Hematopoietic multipotent progenitor cell treated with erythropoietin and hydrocortisone succinate and interleukin-3 and kit ligand, for 8 days (in vitro differentiated cells): ENCODE results near the gene KLF12.

ENCODE experiments used
- DNase-seq: peaks from one replicate; pipeline ENCODE4 v3.0.0-alpha.2; 2015

Gene KLF12

GRCh38 chr13:74134777-74135325, 647 bp upstream of the KLF12 start:
- no peak for DNase-seq

DNA sequence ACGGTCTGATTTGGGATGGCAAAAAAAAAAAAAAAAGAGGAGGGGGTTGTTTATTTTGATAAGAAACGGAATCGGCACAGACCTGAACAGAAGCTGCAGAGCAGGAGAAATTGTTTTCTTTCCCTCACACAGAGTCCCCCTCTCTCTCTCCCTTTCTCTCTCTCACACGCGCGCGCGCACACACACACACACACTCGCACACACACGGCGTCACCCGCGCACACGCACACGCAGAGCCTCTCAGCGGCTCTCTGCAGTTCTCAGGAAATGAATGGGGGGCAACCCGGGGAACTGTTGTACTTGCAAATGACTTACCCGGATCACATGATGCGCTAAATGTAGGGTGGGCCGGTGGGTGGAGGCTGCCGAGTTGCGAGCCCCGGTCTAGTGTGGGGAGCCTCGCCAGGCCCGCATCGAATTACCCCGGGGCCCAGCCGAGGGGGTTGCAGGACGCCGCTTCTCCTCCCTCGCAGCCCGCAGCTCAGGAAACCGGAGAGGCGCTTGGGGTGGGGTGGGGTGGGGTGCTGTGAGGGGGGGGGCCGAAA, 475 bp downstream of the KLF12 start:
- peak; percentile 2 for DNase-seq

- DNase-seq = no peak
Observed at GRCh38 chr13:74132776-74133656, 1.2 kb downstream of the KLF12 start.

DNA sequence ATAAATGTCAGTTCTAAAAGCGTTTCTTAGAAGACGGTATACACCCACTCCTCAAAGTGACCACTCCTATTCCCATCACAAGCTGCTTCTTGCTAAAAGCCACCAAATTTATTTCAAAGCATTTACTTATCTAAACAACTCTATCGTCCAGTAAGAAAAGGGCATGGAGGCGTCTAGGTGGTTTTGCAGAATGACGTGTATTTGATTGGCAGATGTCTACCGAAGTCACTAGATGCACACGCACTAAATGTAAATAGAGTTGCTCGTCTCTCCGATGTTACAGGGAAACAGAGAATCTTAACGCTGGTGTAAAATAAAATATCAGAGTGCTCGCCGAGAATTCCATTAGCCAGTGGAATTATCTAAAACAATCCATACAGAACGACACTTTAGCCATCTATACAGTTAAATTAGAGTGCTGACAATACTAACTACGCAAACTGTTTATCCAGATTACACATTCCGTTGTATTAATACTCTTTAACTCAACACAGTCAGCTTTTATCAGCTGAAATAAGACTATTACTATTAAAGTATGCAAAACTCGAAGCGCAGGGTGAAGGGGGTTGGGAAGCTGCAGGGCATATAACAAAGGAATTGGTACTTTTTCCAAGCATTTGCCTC, 1.9 kb downstream of the KLF12 start:
- DNase-seq = no peak

DNA sequence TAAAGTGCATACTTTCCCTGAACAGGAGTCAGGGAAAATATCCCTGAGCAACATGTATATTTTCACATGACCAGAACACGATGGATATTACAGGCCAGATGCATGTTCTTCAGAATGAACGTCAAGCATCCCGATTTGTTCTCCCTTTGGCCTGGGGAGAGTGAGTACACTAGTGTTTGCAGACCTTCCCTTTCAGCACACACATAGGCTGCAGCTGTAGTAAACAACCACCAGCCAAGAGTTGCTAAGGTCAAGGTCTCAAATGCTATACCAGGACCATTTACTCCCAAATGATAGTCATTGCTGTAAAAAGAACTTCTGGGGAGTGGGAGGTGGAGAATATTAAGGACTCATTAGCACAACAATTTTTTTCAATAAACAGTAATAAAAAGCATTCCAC, 3.0 kb downstream of the KLF12 start:
- DNase-seq = no peak

DNA sequence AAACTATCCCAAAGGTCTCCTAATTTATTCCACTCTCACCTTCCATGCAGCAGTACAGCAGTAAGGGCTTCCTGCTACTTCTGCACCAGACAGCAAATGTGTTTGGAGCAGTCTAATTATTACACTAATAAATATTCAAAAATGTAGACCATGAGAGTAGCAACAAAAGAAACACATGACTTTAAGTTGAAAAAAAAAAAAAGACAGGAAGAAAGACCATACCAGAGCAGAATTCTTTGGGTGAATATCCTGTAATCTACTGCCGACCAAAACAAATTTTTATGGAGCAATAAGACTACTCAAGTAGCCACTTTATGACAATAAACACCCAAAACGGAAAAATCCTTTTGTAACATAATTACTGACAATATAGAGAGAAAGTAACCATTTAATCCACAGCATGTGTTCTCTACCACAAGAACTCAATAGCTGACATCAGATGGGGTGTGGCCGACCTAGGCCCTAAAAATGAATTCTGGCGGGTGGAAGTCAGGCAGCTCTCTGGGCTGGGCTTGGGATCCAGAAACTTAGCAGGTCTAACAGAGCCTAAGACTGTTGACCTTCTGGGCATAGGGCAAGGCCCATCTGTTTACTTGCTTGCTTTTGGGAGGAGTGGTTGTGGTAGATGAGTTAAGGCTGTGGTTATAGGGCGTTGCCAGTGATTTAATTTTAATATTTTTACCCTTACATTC, 4.6 kb downstream of the KLF12 start:
- peak; percentile 10 for DNase-seq

DNA sequence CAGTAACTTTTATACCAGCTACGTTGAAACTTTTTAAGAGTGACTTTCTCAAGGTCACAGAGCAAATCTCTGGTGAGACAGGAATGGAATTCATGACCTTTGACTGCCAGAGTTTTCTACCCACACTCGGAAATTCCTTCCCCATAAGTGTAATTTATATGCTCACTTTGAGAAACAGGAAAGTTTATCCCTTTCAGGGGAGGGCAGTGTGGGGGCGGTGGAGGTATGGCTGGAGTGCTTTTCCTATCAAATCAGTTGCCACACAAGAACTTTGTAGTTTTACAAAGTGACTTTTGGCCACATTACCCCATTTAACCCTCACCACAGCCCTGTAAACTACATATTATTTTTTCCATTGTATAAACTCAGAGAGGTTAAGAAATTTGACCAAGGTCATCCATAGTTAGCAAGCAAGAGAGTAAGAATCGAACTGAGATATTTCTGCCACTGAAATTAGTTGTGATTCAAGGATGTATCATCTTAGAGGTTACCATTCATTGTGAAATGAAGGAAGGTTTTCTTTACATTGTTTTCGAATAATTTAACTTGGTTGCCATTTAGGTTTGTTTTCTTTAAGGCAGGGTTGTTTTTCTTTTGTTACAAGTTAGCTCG, 5.9 kb downstream of the KLF12 start:
- no peak for DNase-seq

- no peak for DNase-seq
Observed at GRCh38 chr13:74118328-74118727, 15.9 kb downstream of the KLF12 start.

GRCh38 chr13:74117207-74117705, 16.9 kb downstream of the KLF12 start:
- DNase-seq = no peak

GRCh38 chr13:74115133-74115532, 19.1 kb downstream of the KLF12 start:
- DNase-seq = no peak

GRCh38 chr13:74114641-74115040, 19.6 kb downstream of the KLF12 start:
- DNase-seq = no peak

DNA sequence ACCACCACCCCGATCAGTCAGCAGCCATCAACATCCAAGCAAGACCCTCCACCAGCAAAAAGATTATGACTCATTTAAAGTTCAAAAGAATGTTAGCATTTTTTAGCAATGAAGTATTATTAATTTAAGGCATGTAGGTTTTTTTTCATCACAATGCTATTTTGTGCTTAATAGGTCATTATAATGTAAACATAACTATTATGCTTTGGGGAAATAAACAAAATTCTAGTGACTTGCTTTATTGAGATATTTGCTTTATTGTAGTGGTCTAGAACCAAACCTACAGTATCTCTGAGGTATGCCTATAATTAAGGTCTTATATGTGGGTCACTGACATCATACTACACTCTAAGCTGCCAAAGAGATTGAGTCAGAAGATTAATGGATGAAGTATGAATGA, 20.0 kb downstream of the KLF12 start:
- DNase-seq = no peak

- no peak for DNase-seq
Observed at GRCh38 chr13:74111901-74112824, 22.0 kb downstream of the KLF12 start.

GRCh38 chr13:74111399-74111798, 22.8 kb downstream of the KLF12 start:
- DNase-seq = no peak

GRCh38 chr13:74110053-74110452, 24.2 kb downstream of the KLF12 start:
- DNase-seq = peak; percentile 3

- DNase-seq = no peak
Observed at GRCh38 chr13:74107598-74107997, 26.6 kb downstream of the KLF12 start.

GRCh38 chr13:74105871-74106270, 28.3 kb downstream of the KLF12 start:
- no peak for DNase-seq

DNA sequence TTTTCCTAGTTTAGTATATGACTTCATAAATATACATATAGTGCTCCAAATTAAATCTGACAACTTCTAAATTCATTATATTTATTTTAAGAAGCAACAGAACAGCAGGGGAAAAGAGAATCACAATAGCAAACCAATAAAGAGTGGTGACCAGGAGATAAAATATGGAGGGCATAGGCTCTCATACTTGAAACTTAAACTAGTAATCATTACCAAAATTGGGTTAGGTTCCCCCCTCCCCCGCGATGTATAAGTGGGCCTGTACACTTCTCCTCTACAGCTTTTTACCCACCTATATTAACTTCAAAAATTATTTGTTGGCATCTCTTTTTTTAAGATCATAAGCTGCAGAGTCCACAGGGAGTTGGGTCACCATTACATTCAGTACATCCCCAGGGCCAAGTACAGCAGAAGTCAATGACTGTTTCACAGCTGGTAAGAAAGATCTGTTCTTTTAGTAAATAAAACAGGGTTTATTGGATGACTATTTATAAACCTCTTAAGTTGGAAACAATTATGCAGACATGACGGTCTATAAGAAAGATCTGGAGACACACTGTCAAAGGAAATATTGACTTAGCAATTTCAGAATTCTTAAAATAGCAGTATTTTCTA, 29.4 kb downstream of the KLF12 start:
- DNase-seq = no peak

DNA sequence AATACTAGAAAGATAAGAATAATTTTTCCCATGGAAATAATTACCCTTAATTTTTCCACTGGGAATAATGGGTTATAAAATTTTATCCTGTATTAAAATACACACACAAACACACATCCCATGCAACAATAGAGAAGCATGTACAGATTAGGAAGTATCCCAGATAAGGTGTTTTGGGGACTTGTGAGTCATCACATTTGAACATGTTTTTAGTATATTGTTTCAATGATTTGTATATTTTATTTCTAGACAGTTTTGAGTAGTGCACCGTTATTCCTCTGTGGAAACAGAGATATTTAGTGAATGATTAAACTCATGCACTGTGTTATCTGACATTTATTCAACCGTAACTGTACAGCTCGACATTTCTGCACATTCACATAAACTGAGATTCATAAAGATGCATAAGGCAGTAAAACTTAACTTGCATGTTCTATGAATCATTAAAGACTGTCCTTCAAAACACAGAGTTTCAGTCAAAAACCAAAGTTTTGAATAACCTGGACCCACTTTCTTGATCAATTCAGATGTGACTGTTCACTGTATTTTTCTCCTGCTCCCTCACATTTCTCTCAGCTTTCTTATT, 30.1 kb downstream of the KLF12 start:
- no peak for DNase-seq

GRCh38 chr13:74103196-74103595, 31.0 kb downstream of the KLF12 start:
- no peak for DNase-seq

DNA sequence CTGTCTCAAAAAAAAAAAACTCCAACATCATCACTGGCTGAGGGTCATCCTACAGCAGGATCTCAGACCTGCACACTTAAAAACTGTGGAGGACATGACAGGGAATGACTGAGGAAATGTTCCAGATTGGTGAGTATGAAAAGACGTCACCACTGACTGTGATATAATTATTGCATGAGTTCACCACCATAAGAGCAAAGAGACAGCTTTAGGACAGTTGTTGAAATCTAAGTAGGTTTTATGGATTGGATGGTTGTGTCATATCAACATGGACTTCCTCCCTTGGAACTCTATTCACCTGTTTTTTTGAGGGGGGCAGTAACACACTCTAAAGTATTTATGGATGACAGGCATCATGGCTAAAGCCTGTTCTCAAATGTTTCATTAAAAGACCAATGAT, 31.5 kb downstream of the KLF12 start:
- no peak for DNase-seq
